Kidney (tissue), 14 donors: ENCODE results near the gene IMMP2L. TPM values are rescaled to one million over a fixed set of nuclear protein-coding genes. Genes with fewer than 3 reads are reported as not detected.

Experiments
- DNase-seq, 5 donors: peaks; one replicate each; pipeline ENCODE4 v3.0.0-alpha.2; 2013 to 2020
- FAIRE-seq: peaks from 2 replicates; lab custom pipeline; 2012; peaks lifted over from hg19 to GRCh38; lab: Jason Lieb, UNC
- H3K27ac ChIP-seq, 2 donors: one replicate each; pipeline ENCODE4 v1.7.0; 2013; ENCODE audit warnings: low read depth in 2 of 2, low read length in 2 of 2, inconsistent platforms in 1 of 2
- H3K27me3 ChIP-seq: one replicate; pipeline ENCODE4 v1.7.1; 2013; ENCODE audit warnings: low read length, inconsistent platforms; ENCODE audit not compliant: control insufficient read depth, insufficient read depth
- H3K36me3 ChIP-seq, 3 donors: one replicate each; pipeline versions ENCODE4 v1.7.0 to v1.7.1; 2013; ENCODE audit warnings: low read length in 3 of 3, control low read depth in 1 of 3, inconsistent platforms in 1 of 3; ENCODE audit not compliant: insufficient read depth in 3 of 3, control insufficient read depth in 2 of 3
- H3K4me1 ChIP-seq, 3 donors: one replicate each; pipeline versions ENCODE4 v1.7.0 to v1.7.1; 2013; ENCODE audit warnings: low read length in 3 of 3, inconsistent platforms in 1 of 3, low read depth in 1 of 3; ENCODE audit not compliant: control insufficient read depth in 2 of 3, insufficient read depth in 2 of 3
- H3K4me3 ChIP-seq, 3 donors: one replicate each; pipeline versions ENCODE4 v1.7.0 to v1.8.1; 2013; ENCODE audit warnings: low read length in 3 of 3, control low read depth in 1 of 3, inconsistent platforms in 1 of 3
- H3K9ac ChIP-seq, 3 donors: one replicate each; pipeline versions ENCODE4 v1.7.0 to v1.7.1; 2013; ENCODE audit warnings: low read length in 3 of 3, control low read depth in 1 of 3, inconsistent platforms in 1 of 3
- H3K9me3 ChIP-seq, 3 donors: one replicate each; pipeline versions ENCODE4 v1.7.0 to v1.7.1; 2013; ENCODE audit warnings: low read length in 3 of 3, control low read depth in 1 of 3, inconsistent platforms in 1 of 3; ENCODE audit not compliant: control insufficient read depth in 2 of 3, insufficient read depth in 1 of 3
- intact Hi-C: fragments of 100-400 bp; cut with DNase I; formaldehyde crosslinking; loops from one replicate; pipeline ENCODE4 v1.11.1; 2022
- polyA plus RNA-seq: library from polyadenylated mRNA; stranded (reverse); fragments of 350-450 nt; fragmentation: Illumina TruSeq; extraction: RNeasy Lipid Tissue Mini Kit (QIAGEN cat#74804); gene quantifications from one replicate; pipeline ENCODE4 v1.2.3, GENCODE V29; 2014; ENCODE audit warnings: low read depth, low replicate concordance; ENCODE audit not compliant: insufficient read depth
- total RNA-seq: library from RNA; stranded (reverse); fragmentation: NEBNext Ultra II Directional; extraction: Animal tissue kit (Norgen Biotek cat#: 25700); gene quantifications from one replicate; pipeline ENCODE4 v1.2.1, GENCODE V29; 2021
- TF ChIP-seq, protein P1 (sequence below): IDR thresholded peaks from 3 replicates; pipeline ENCODE4 v1.5.1; 2012; ENCODE audit warnings: mild to moderate bottlenecking, moderate library complexity, borderline replicate concordance; ENCODE audit not compliant: insufficient read depth; ENCODE audit errors: extremely low read depth
- donor health status: control.
- donor health status: control.
- donor health status: control.
- donor health status: control.
- donor health status: control.
- donor health status: DM: yes; HTN: yes; CAD: no.
- donor health status: Normal renal cell carcinoma (clear cell type).

The IMMP2L gene
- total and polyA plus RNA-seq, 2 donors from 2014 or later: 46.4 to 52.1 TPM

DNA sequence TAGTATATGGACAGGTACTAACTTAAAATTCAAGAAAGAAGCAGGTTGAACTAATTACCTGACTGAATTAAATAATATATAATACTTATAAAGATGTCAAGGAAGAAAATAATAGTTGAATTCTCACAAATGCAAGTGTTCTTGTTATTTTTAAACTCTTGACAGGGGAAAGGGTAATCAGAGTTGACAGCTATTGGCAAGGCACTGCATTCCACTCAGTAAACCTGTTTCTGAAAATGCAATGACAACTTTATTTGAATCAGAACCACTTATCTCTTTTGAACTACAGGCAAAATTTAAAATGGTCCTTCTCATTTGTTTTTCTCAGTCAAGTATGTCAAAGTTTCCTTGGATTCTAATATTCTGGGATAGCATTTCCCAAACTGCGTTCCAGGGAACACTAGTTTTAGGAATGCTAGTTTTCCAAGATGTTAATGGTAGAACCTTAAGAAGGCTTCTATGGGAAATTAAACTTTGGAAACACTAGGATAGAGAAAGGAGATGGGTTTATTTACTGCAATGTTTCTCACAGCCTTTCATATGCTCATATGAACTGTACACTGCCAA lies 575.1 kb downstream of the IMMP2L start:
- no peak overlapping the region for H3K4me3 ChIP-seq
- H3K36me3 ChIP-seq: no peaks in the 10 kb centered on the region
- DNase-seq (no peak), FAIRE-seq (no peak)
- no peaks in the 10 kb centered on the region for H3K9me3 ChIP-seq
- no peaks in the 10 kb centered on the region for H3K4me1 ChIP-seq
- no peaks in the 10 kb centered on the region for H3K27me3 ChIP-seq
- intact Hi-C loops: no loop called here
- H3K9ac ChIP-seq: no peak overlapping the region
- no peak overlapping the region for H3K27ac ChIP-seq
- TF ChIP-seq, protein P1, sequence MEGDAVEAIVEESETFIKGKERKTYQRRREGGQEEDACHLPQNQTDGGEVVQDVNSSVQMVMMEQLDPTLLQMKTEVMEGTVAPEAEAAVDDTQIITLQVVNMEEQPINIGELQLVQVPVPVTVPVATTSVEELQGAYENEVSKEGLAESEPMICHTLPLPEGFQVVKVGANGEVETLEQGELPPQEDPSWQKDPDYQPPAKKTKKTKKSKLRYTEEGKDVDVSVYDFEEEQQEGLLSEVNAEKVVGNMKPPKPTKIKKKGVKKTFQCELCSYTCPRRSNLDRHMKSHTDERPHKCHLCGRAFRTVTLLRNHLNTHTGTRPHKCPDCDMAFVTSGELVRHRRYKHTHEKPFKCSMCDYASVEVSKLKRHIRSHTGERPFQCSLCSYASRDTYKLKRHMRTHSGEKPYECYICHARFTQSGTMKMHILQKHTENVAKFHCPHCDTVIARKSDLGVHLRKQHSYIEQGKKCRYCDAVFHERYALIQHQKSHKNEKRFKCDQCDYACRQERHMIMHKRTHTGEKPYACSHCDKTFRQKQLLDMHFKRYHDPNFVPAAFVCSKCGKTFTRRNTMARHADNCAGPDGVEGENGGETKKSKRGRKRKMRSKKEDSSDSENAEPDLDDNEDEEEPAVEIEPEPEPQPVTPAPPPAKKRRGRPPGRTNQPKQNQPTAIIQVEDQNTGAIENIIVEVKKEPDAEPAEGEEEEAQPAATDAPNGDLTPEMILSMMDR: no peak

DNA sequence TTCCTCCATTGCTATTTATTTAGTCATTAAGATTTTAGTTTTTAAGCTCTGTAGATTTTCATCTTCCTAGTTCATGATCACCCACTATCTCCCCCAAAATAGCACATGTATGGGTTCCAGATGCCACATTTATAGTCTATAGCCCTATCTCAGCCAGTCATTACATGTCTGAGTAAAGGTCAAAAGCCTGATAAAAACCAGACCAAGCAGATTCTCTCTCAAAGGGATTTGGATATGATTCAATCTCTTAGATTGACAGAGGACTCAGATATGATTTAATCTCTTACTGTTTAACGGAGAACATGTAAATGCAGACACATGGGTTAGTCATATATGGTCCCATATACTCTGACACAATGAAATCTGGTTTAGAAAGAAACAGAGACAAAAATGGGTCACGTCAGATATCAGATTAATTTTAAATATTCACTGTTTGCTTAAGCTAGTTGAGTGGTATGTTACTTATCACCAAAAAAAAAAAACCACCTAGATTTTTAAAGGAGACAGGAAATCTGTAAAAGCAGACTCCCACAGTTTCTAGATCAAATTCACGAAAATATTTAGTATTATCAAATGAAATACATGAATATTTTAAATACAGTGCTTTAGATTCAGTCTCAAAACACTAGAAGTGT lies 578.4 kb downstream of the IMMP2L start:
- intact Hi-C loops: no loop called here
- Histone ChIP-seq H3K9me3 (no peaks in the 10 kb centered on the region), H3K36me3 (no peaks in the 10 kb centered on the region), H3K4me3 (no peak overlapping the region), H3K4me1 (no peaks in the 10 kb centered on the region), H3K27ac (no peak overlapping the region), H3K27me3 (no peaks in the 10 kb centered on the region), H3K9ac (no peak overlapping the region)
- FAIRE-seq (no peak), DNase-seq (no peak)
- TF ChIP-seq, protein P1: no peak

DNA sequence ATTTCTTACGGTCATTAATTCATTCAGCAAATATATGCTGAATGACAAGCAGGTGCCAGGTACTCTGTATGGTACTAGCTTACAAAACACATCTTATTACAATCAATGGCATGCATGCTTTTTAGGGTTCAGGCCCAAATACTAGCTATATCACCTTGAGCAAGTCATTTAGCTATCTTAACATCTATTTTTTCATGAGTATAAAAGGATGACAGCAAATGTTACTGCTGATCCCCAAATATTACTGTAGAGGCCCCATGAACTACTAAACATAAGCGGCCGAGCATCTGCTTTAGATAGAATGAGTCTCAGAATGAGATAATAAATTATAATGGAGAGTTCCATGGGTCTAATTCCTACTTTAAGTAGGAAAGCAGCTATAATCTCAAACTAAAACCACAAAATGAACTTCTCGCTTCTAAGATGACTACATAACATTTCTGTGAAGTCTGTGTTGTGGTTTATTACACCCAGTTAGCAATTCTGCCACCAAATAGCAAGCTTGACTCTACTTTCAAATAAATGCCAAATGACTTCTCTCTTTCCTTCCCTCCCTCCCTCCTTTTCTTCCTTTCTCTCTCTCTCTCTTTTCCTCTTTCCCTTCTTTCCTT lies 585.1 kb downstream of the IMMP2L start:
- TF ChIP-seq, protein P1: no peak
- no peak for FAIRE-seq

More for the DNA sequence above, 585.1 kb downstream of the IMMP2L start:
- no peak overlapping the region for H3K27ac ChIP-seq
- no peaks in the 10 kb centered on the region for H3K36me3 ChIP-seq
- no peaks in the 10 kb centered on the region for H3K4me1 ChIP-seq
- H3K9ac ChIP-seq: no peak overlapping the region
- H3K4me3 ChIP-seq: no peak overlapping the region
- intact Hi-C loops: no loop called here
- H3K27me3 ChIP-seq: no peaks in the 10 kb centered on the region
- DNase-seq: no peak
- no peaks in the 10 kb centered on the region for H3K9me3 ChIP-seq
